ENCODE measurements around the gene CHMP5.

Gene CHMP5

GRCh38 chr9:33244137-33244784 is 20.6 kb upstream of the CHMP5 start:
- DNase-seq: no peak

GRCh38 chr9:33245341-33245740 is 19.5 kb upstream of the CHMP5 start:
- no peak for DNase-seq

GRCh38 chr9:33246269-33246860 is 18.5 kb upstream of the CHMP5 start:
- no peak for DNase-seq

DNA sequence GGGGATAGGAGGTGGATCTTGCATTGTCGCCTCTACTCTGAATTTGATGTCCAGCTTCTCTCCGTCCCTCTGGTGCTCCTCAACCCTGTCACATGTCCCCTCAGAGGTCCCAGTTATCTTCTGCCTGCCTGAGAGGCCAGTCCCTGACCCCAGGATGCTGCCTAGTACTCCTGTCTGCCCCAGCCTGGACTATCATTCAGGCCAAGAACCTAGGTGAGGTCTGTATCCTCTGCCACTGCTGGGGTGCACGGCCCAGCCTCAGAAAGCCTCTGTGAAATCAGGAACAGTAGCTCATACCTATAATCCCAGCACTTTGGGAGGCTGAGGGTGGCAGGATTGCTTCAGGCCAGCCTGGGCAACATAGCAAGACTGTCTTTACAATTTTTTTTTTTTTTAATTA is 16.2 kb upstream of the CHMP5 start:
- no peak for DNase-seq

- no peak for DNase-seq
Observed at GRCh38 chr9:33249087-33249658, 15.7 kb upstream of the CHMP5 start.

DNA sequence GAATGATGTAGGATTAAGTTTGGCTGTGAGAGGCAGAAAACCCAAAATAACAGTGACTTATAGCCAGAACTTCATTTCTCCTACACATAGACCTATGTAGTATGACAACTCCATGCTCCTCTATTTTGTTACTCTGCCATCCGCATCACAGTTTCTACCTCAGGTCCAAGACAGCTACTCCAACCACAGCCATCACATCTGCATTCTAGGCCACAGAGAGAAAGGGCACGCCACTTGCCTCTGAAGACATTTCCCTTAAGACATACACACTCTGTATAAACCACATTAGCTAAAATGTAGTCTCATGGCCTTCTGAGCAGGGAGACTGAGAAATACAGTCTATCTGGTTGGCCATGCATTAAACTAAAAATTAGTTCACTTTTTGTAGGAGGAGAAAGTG is 14.9 kb upstream of the CHMP5 start:
- no peak for DNase-seq

GRCh38 chr9:33250458-33250995 is 14.3 kb upstream of the CHMP5 start:
- DNase-seq: no peak

- no peak for DNase-seq
Observed at GRCh38 chr9:33254211-33254610, 10.6 kb upstream of the CHMP5 start.

DNA sequence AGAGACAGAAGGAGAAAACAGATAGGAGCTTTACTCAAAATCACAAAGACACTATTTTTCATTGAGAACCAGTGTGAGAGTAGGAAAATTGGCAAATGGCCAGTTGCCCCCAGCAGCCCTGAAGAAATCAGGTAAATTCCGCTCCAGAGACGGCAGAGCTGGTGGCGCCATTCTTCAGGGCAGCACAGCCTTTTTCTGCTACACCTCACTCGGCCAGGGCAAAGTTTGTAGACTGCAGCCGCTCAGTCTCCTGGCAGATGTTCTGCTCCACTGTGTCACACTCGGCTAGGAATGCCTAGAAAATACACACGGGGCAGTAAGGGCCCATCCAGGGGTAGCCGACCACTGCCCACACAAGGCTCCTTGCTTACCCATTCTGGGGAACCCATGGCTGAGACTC is 9.8 kb upstream of the CHMP5 start:
- no peak for DNase-seq

GRCh38 chr9:33255471-33255870 is 9.4 kb upstream of the CHMP5 start:
- no peak for DNase-seq

DNA sequence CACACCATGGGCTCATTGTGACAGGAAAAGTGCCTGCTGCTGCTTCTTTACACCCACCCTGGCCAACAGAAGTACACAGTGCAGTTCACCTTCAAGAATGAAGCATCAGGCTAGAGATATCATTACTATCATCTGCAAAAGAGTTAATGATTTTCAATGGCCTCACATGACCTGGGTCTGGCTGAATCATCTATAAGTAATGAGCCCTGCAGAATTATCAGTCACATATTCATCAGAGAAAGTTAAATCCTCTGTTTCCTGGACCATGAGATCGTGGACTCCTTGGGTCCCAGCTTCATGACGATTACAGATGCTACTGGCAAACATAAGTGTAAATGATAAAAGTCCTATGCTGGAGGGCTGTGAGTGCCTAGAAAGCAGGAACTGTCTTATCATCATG is 8.6 kb upstream of the CHMP5 start:
- DNase-seq: no peak

DNA sequence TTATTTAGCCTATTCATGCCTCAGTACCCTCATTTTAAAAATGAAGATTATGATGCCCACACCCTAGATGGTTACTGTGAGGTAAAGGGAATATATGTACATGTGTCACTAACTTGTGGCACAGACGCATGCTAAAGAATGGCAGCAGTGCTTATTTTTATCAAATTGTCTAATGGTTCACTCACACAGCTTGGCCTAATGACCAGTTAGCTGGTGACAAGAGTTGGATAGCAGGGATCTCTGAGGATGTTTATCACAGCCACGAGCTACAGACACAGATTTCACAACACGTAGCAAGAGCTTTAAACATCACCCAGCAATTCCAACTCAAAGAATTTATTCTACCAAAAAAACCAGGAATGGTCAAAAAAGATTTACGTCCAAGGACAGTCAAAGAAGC is 7.6 kb upstream of the CHMP5 start:
- no peak for DNase-seq

DNA sequence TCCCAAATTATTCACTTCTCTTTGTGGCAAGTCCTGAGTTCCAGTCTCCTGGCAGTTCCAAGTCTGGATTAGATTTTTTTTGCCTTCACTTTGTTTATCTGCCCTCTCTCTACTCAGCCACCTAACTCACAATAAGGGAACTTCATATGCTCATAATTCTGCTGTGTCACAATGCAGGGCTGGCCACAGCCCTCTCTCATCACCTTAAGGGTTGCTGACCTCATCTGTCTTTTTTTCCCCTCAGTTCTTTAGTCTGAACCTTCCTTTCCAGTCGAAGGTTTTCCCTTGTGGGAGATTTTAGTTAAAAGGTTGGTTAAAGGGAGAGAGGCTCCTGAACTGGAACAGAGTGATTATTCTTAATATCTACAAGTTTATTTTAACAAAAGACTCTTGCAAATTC is 4.5 kb upstream of the CHMP5 start:
- no peak for DNase-seq

DNA sequence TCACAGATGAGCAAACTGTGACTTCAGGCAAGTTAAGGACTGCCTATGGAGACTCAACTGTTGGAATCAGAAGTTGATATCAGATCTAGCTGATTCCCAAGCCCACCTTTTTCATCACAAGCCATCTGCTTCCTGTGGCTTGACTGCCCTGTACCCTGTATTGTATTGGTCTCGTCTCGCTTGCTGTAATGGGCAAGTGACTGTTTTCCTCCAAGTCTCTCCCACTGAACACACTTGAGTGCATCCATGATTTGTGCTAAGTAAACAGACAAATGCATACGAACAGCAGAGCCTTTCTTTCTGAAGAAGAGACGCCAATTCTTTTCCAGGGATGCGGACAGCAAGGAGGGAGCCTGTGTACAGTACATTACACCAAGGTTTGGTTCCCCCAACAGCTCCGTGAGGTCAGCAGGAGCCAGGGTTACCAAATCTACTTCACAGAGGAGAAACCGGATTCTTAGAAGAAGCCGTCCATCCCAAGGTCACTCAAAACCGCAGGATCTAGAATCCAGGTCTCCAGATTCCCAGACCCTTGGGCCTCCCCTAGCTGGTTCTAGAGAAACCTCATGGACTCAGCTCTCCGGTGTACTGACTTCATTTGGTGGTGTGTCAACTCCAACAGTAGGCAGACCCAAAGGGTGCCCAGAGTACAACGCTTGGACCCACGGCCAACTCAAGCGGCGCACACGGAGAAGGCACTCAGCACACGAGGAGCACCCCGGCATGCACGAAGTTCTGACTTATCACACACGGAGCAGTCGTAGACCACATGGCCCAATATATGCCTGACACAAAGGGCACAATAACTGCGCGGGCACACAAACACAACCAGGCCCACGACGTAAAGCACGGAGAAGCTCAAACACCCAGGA is 1.5 kb upstream of the CHMP5 start:
- peak; percentile 7 to 12 for DNase-seq

DNA sequence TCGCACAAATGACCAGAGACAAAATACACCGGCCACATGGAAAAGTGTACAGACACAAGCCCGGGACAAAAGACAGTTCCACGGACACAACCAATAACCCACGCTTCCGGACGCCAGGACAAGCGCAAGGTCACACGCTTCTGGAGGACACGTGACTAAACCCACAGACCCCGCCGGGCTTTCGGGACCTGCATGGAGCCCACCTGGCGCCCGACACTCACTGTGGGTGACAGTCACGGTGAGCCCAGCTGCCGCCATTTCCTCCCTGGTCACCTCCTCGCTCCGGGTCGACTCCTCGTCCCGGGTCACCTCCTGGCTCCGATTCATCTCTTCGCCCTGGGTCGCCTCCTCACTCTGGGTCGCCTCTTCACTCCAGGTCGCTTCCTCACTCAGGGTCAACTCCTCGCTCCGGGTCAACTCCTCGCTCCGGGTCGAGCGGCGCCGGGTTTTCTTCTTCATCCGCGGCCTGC is 811 bp upstream of the CHMP5 start:
- DNase-seq: peak; percentile 26 to 29

DNA sequence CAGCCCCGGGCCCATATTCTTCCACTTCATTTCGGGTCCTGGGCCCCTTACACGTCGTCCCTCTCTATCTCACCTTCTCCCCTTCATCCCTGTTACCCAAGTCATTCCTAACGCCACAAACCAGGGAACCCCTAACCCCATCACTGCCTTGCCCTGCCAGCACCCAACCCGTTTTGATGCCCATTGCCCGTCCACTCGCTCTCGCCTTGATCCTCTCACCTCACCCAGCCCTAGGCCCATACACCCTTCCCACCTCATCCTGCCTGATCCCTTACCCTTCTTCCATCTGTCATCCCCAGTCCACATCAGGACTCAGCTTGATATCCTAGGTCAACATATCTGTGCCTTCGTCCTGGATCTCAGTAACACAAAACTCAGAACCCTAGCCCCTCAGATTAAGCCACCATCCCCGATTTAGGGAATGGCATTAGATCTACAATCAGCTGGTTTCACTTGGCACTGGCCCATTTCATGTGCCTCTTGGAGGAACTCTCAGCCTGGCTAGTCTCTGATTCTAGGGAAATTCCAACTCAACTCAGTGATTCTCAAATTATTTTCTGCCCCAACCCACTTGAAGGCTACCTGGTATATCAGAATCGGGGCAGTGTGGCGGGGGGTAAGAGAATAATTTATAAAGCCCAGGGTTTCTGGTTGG is 489 bp downstream of the CHMP5 start:
- no peak for DNase-seq

DNA sequence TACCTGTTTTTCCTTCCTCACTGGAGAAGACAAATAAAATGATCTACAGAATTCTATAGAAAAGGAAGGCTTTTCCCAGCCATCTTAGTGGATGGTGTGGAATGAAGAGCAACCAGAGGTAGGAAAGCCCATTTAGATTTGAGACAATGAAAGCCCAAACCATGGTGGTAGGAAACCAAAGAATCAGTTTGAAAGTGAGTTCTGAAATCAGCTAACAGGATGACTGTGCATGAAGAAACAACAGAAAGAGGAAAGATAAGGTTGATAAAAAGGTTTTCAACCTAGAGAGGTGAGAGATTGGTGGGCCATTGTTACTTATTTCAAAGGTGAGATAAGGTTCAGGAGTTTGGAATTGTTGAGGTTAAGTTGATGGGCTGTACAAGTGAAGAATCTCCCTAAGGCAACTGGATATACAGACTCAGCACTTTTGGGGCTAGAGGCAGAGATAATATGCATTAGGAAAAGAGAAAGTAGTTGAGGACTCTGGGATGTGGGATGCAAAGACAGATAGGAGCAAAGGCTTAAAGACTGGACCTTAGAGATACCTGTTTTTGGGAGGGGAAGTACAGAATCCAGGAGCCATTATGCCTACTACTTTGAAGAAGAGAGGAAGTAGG is 2.4 kb downstream of the CHMP5 start:
- no peak for DNase-seq

DNA sequence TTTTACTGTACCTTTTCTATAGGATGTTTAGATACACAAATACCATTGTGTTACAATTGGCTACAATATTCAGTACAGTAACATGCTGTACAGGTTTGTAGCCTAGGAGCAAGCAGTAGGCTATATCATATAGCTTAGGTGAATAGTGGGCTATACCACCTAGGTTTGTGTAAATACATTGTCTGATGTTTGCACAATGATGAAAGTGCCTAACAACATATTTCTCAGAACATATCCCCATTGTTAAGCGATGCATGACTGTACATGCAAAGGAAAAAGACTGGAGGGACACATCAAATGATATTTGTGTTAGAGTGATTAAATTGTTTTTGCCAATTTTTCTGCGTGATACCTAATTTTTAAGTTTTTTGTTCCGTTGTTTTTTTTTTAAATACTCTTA is 5.3 kb downstream of the CHMP5 start:
- DNase-seq: no peak

- DNase-seq: no peak
Observed at GRCh38 chr9:33272061-33272460, 7.2 kb downstream of the CHMP5 start.

- DNase-seq: no peak
Observed at GRCh38 chr9:33273266-33273971, 8.6 kb downstream of the CHMP5 start.

- no peak for DNase-seq
Observed at GRCh38 chr9:33273972-33274328, 9.1 kb downstream of the CHMP5 start.

DNA sequence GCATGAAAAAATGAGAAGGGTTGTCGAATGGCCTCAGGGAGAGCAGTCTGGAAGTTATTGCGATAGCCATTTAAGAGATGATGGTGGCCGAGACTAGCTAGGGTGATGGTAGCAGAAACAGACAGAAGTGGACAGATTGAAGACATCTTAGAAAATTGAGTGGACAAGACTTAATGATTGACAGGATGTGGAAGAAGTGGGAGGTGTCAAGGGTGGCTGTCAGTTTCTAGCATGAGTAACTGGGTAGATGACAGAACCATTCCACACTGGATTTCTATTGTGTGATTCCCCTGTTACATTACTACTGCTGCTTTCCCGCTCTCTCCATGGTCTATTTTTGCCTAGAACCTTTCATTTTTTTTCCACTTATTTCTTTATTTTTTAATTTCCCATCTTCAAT is 12.6 kb downstream of the CHMP5 start:
- DNase-seq: no peak
